Activated CD4-positive, alpha-beta T cell treated with anti-CD3 and anti-CD28 coated beads, Interleukin-2, amount 50 U/mL, for 16 hours (primary cell): Measurements from ENCODE around the gene CBFA2T3.
"Not testable (repeated sequence)": the region's sequence is repeated elsewhere in the genome, so short reads cannot be mapped to it uniquely, and the experiment has no call there.

Experiments used
- DNase-seq: peaks from one replicate; pipeline ENCODE4 v3.0.0-alpha.2; 2020

The CBFA2T3 gene

DNA sequence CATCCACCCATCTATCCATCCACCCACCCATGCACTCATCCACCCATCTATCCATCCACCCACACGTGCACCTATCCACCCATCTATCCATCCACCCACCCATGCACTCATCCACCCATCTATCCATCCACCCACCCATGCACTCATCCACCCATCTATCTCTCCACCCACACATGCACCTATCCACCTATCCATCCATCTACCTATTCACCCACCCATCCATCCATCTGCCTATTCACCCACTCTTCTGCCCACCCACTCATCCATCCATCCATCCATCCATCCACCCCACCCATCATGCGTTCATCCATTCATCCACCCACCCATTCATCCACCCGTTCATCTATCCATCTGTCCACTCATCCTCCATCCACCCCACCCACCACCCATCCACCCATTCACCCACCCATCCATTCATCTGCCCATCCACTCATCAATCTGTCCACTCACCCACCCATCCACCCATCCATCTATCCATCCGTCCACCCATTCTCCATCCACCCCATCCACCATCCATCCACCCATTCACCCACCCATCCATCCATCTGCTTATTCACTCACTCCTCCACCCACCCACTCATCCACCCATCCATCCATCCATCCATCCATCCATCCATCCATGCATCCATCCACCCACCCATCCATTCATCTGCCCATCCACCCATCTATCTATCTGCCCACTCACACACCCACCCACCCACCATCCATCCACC, 35.1 kb upstream of the CBFA2T3 start:
- no peak for DNase-seq

GRCh38 chr16:89010210-89010925, 33.4 kb upstream of the CBFA2T3 start:
- no peak for DNase-seq

GRCh38 chr16:89009343-89010209, 32.6 kb upstream of the CBFA2T3 start:
- no peak for DNase-seq

DNA sequence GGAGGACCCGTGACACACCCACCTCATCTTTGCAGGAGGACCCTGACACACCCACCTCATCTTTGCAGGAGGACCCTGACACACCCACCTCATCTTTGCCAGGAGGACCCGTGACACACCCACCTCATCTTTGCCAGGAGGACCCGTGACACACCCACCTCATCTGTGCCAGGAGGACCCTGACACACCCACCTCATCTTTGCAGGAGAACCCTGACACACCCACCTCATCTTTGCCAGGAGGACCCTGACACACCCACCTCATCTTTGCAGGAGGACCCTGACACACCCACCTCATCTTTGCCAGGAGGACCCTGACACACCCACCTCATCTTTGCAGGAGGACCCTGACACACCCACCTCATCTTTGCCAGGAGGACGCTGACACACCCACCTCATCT, 31.8 kb upstream of the CBFA2T3 start:
- DNase-seq: not testable (repeated sequence)

GRCh38 chr16:89007371-89008249, 30.6 kb upstream of the CBFA2T3 start:
- DNase-seq: no peak

DNA sequence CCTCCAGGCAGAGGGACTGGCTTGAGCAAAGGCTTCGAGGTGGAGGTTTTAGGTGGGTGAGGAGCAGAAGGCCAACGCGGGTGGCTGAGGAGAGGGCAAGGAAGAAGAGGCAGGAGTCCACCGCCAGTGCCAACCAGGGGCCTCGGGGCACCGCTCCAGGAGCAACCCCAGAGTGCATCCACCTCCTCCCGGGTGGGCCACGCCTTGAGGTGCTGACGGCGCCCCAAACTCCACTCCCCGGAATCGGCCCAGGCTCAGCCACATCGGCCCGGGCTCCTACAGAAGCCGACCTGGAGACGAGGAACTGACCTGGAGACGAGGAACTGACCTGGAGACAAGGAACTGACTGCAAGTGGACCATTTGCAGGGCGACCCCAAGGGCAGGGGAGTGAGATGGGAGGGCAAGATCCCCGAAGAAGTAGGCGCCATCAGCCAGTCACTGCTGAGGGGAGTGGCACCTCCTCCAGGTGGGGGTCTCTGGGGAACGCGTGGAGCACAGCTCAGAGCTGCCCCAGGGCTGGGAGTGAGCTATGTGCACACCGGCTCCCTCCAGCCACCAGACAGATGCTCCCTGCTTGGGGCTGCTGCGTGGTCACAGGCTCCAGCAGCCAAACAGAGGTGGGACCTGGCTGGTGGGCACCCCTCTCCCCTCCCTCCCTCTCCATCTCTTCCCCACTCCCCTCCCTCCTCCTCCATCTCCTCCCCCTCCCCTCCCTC, 29.2 kb upstream of the CBFA2T3 start:
- DNase-seq: no peak

DNA sequence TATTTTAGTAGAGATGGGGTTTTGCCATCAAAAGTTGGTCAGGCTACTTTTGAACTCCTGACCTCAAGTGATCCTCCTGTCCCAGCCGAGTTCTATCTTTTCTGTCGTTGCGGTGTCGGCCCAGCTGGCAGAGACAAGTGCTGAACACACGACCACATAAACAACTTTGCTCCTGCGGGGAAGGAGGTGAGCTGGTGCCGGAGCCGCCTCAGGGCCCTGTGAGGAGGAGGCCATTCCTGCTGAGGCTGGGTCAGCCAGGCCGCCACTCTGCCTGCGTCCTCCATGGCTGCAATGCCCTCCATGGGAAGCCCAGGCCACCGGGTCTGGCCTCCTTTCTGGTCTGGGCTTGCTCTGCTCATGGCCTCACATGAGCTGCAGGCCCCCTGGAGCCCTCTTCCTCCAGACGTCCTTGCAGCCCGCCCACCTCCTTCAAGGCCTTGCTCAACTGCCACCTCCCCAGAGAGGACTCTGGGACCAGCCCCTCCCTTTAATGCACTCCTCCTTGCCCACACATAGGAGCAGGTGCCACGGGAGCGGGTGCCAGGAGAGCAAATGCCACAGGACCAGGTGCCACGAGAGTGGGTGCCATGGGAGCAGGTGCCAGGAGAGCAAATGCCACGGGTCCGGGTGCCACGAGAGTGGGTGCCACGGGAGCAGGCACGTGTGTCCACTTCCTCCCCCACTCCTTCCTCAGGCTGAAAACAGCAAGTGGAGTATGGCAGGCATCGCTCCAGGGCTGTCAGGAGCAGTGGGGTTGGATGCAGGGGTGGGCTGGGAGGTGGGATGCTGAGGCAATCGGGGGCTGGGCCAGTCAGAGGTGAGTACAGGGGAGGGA, 28.4 kb upstream of the CBFA2T3 start:
- DNase-seq: no peak

DNA sequence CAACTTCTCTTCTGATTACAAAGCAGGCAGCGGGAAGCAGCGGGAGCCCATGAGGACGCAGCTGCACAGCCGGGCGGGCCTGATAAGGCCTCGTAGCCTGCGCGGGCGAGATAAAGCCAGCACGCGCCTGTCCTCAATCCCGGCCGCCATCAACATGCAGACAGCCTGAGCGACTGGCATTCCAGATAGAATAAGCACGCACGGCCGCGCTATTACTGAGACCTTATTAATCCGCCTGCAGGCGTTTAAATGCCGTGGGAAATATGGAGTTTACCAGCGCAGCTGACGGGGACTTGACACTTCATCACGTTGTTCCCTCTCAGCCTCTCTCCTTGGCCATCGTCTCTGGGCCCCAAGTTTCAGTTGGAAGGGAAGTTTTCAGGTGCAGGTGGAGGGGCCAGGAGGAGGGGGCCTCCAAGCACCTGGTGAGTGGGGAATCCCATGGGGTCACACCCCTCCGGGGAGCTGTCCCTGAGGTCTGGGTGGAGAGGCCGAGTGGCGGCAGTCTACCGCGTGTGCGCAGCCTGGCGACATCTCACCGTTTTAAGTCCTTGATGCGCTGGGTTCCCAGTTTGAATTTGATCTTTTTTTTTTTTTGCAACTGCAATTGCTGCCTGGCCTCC, 27.3 kb upstream of the CBFA2T3 start:
- DNase-seq: no peak

- DNase-seq: no peak
These were observed 26.8 kb upstream of the CBFA2T3 start for GRCh38 chr16:89003831-89004208.

GRCh38 chr16:89002851-89003830, 26.1 kb upstream of the CBFA2T3 start:
- DNase-seq: no peak

GRCh38 chr16:89002081-89002480, 25.1 kb upstream of the CBFA2T3 start:
- not testable (repeated sequence) for DNase-seq

- no peak for DNase-seq
These were observed 24.4 kb upstream of the CBFA2T3 start for GRCh38 chr16:89001117-89002027.

DNA sequence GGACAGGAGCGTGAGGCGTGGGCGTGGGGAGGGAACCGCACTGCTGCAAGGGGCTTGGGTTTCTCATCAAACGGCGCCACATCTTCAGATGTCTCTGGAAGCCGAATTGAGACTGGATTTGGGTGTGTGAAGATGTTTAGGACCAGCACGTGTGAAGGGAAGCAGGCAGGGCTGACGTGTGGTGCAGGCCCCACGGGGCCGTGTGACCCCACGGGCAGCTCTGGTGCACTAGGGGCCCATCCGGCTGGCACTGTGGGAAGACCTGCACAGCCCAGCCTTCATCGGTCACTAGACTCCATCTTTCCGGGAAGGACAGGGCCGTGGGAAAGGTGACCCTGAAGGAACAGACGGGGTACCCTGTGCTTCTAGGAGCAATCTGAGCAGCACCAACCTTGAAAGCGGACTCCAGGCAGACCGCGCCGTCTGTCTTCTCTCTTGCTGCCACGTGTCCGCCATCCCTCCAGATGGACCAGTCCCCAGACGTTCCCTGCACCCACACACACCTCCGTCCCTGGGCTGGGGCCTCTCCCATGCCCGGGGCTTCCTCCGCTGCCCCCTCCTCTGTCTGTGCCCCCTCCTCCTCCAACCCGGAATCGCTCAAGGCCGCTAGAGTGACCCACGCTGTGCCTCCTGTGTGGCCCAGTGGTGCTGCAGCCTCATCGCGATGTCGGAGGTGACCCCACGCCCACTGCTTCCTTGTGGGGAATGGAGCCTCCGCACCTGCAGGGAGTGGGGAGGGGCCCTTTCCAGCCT, 23.4 kb upstream of the CBFA2T3 start:
- DNase-seq: no peak

- no peak for DNase-seq
These were observed 22.6 kb upstream of the CBFA2T3 start for GRCh38 chr16:88999457-89000206.

- no peak for DNase-seq
These were observed 18.9 kb upstream of the CBFA2T3 start for GRCh38 chr16:88995746-88996535.

- DNase-seq: no peak
These were observed 18.2 kb upstream of the CBFA2T3 start for GRCh38 chr16:88995194-88995593.
